Measurements from ENCODE around the gene PTGS1.

PTGS1 gene

DNA sequence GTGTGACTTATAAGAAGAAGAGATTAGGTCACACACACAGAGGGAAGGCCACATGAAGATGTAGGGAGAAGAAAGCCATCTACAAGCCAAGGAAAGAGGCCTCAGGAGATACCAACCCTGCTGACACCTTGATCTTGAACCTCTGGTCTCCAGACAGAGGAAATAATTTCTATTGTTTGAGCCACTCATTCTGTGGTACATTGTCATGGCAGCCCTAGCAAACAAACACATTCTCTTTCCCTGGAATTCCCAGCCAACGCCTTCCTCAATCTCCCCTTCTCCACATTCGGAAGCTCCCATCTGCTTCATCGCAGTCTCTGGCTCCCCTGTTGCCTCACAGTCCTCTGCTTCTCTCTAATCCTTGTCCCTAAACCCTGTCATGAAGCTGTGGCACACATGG is 16.7 kb downstream of the PTGS1 start:
- H3K9me3 ChIP-seq (ENCODE audit: severe bottlenecking) = no peaks in the 10 kb centered on the region
- DNase-seq = no peak
- TF ChIP-seq, protein P1, sequence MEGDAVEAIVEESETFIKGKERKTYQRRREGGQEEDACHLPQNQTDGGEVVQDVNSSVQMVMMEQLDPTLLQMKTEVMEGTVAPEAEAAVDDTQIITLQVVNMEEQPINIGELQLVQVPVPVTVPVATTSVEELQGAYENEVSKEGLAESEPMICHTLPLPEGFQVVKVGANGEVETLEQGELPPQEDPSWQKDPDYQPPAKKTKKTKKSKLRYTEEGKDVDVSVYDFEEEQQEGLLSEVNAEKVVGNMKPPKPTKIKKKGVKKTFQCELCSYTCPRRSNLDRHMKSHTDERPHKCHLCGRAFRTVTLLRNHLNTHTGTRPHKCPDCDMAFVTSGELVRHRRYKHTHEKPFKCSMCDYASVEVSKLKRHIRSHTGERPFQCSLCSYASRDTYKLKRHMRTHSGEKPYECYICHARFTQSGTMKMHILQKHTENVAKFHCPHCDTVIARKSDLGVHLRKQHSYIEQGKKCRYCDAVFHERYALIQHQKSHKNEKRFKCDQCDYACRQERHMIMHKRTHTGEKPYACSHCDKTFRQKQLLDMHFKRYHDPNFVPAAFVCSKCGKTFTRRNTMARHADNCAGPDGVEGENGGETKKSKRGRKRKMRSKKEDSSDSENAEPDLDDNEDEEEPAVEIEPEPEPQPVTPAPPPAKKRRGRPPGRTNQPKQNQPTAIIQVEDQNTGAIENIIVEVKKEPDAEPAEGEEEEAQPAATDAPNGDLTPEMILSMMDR (IDR thresholded peaks at IDR 0.05; ENCODE audit: low read depth, low read length) = no peak
- no peaks in the 10 kb centered on the region for H3K27me3 ChIP-seq (ENCODE audit: insufficient read depth, low read depth, severe bottlenecking)
- no peak overlapping the region for H3K4me3 ChIP-seq (ENCODE audit: low read depth, low read length)
- H3K36me3 ChIP-seq = no peaks in the 10 kb centered on the region
- no peak overlapping the region for H3K27ac ChIP-seq

DNA sequence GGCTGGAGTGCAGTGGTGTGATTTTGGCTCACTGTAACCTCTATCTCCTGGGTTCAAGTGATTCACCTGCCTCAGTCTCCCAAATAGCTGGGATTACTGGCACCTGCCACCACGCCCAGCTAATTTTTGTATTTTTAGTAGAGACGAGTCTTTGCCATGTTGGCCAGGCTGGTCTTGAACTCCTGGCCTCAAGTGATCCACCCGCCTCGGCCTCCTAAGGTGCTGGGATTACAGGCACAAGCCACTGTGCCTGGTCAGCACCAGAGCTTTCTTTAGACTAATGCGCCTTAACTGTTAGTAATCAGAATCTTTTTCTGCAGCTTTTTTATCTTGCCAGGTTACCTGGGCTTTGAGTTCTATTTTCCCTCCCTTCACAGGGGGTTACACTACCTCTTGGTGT is 18.4 kb downstream of the PTGS1 start:
- TF ChIP-seq, protein P1 (IDR thresholded peaks at IDR 0.05; ENCODE audit: low read depth, low read length) = no peak
- H3K27ac ChIP-seq = no peak overlapping the region
- no peak overlapping the region for H3K4me3 ChIP-seq (ENCODE audit: low read depth, low read length)
- no peaks in the 10 kb centered on the region for H3K36me3 ChIP-seq
- DNase-seq = no peak
- no peaks in the 10 kb centered on the region for H3K27me3 ChIP-seq (ENCODE audit: insufficient read depth, low read depth, severe bottlenecking)
- no peaks in the 10 kb centered on the region for H3K9me3 ChIP-seq (ENCODE audit: severe bottlenecking)

DNA sequence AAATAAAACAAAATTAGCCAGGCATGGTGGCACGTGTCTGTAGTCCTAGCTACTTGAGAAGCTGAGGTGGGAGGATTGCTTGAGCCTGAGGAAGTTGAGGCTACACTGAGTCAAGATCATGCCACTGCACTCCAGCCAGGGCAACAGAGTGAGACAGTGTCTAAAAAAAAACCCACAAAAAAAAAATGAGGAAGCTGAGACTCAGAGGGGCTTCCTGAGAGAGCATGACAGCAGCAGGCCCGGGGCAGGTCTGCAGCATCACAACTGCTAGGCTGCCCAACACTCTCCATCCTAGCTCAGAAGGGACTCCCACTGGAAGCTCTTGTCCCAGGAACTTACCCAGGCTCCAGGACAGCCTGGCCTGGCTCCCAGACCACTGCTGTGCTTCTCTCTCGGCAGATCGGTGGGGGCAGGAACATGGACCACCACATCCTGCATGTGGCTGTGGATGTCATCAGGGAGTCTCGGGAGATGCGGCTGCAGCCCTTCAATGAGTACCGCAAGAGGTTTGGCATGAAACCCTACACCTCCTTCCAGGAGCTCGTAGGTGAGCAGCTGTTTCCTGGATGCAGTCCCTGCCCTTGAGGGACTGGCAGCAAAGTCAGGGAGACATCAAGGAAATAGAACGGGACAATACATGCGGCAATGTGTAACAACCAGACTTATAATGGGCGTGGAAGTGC is 19.1 kb downstream of the PTGS1 start:
- H3K36me3 ChIP-seq = no peaks in the 10 kb centered on the region
- no peaks in the 10 kb centered on the region for H3K27me3 ChIP-seq (ENCODE audit: insufficient read depth, low read depth, severe bottlenecking)
- DNase-seq = no peak
- no peak overlapping the region for H3K4me3 ChIP-seq (ENCODE audit: low read depth, low read length)
- TF ChIP-seq, protein P1 (IDR thresholded peaks at IDR 0.05; ENCODE audit: low read depth, low read length) = no peak
- H3K9me3 ChIP-seq (ENCODE audit: severe bottlenecking) = no peaks in the 10 kb centered on the region
- H3K27ac ChIP-seq = no peak overlapping the region

DNA sequence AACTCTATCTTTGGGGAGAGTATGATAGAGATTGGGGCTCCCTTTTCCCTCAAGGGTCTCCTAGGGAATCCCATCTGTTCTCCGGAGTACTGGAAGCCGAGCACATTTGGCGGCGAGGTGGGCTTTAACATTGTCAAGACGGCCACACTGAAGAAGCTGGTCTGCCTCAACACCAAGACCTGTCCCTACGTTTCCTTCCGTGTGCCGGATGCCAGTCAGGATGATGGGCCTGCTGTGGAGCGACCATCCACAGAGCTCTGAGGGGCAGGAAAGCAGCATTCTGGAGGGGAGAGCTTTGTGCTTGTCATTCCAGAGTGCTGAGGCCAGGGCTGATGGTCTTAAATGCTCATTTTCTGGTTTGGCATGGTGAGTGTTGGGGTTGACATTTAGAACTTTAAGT is 21.5 kb downstream of the PTGS1 start:
- H3K36me3 ChIP-seq = no peaks in the 10 kb centered on the region
- H3K27ac ChIP-seq = no peak overlapping the region
- TF ChIP-seq, protein P1 (IDR thresholded peaks at IDR 0.05; ENCODE audit: low read depth, low read length) = no peak
- no peak for DNase-seq
- no peak overlapping the region for H3K4me3 ChIP-seq (ENCODE audit: low read depth, low read length)
- no peaks in the 10 kb centered on the region for H3K27me3 ChIP-seq (ENCODE audit: insufficient read depth, low read depth, severe bottlenecking)
- H3K9me3 ChIP-seq (ENCODE audit: severe bottlenecking) = no peaks in the 10 kb centered on the region

DNA sequence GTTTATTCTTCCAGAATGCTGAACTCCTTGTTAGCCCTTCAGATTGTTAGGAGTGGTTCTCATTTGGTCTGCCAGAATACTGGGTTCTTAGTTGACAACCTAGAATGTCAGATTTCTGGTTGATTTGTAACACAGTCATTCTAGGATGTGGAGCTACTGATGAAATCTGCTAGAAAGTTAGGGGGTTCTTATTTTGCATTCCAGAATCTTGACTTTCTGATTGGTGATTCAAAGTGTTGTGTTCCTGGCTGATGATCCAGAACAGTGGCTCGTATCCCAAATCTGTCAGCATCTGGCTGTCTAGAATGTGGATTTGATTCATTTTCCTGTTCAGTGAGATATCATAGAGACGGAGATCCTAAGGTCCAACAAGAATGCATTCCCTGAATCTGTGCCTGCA is 21.9 kb downstream of the PTGS1 start:
- Histone ChIP-seq H3K36me3 (no peaks in the 10 kb centered on the region), H3K27ac (no peak overlapping the region)
- TF ChIP-seq, protein P1 (IDR thresholded peaks at IDR 0.05; ENCODE audit: low read depth, low read length) = no peak

More for the DNA sequence above, 21.9 kb downstream of the PTGS1 start:
- Histone ChIP-seq H3K27me3 (ENCODE audit: insufficient read depth, low read depth, severe bottlenecking) (no peaks in the 10 kb centered on the region), H3K4me3 (ENCODE audit: low read depth, low read length) (no peak overlapping the region), H3K9me3 (ENCODE audit: severe bottlenecking) (no peaks in the 10 kb centered on the region)
- DNase-seq = no peak
